H1 (cell line): Measurements from ENCODE around the gene PARM1. TPM values are rescaled to one million over a fixed set of nuclear protein-coding genes. Genes with fewer than 3 reads are reported as not detected.

Experiments used
- CEBPB ChIP-seq: IDR thresholded peaks from 2 replicates; pipeline ENCODE4 v1.6.1; 2012; ENCODE audit warnings: low read depth, low read length
- GTF2F1 ChIP-seq: IDR thresholded peaks from 2 replicates; pipeline ENCODE4 v1.6.1; 2012; ENCODE audit warnings: low read depth, low read length, improper control_type of control experiment, borderline replicate concordance
- JUN ChIP-seq: IDR thresholded peaks from 2 replicates; pipeline ENCODE4 v1.6.1; 2011; ENCODE audit warnings: low read depth, mild to moderate bottlenecking, improper control_type of control experiment, low read length
- JUND ChIP-seq: IDR thresholded peaks from 2 replicates; pipeline ENCODE4 v1.6.1; 2011; ENCODE audit warnings: mild to moderate bottlenecking, improper control_type of control experiment, low read length
- RBBP5 ChIP-seq: IDR thresholded peaks from 2 replicates; pipeline ENCODE4 v1.7.1; 2012; ENCODE audit warnings: low read depth, mild to moderate bottlenecking, inconsistent platforms, low read length, moderate library complexity, borderline replicate concordance
- SAP30 ChIP-seq: fragments of 300-600 bp; sonication (generic); IDR thresholded peaks from 2 replicates; pipeline ENCODE4 v1.7.1; 2012; ENCODE audit warnings: low read length, moderate library complexity, mild to moderate bottlenecking, inconsistent platforms; ENCODE audit not compliant: insufficient read depth, insufficient replicate concordance
- SIX5 ChIP-seq: IDR thresholded peaks from 2 replicates; pipeline ENCODE4 v1.6.1; 2011; ENCODE audit warnings: mild to moderate bottlenecking, low read depth, low read length
- SP1 ChIP-seq: IDR thresholded peaks from 2 replicates; pipeline ENCODE4 v1.6.1; 2011; ENCODE audit warnings: low read depth, low read length
- TBP ChIP-seq: IDR thresholded peaks from 2 replicates; pipeline ENCODE4 v1.6.1; 2011; ENCODE audit warnings: low read depth, low read length, improper control_type of control experiment
- YY1 ChIP-seq: IDR thresholded peaks from 2 replicates; pipeline ENCODE4 v1.6.1; 2011; ENCODE audit warnings: low read depth, mild to moderate bottlenecking, low read length
- ZNF274 ChIP-seq: IDR thresholded peaks from 2 replicates; pipeline ENCODE4 v1.7.0; 2012; ENCODE audit warnings: low read length, borderline replicate concordance; ENCODE audit errors: extremely low read depth
- polyA plus RNA-seq, 7 experiments: library from polyadenylated mRNA; depleted of rRNA in 3 of 7; stranded (reverse) in 5 of 7; unstranded in 2 of 7; fragments of >200 nt in 5 of 7; fragments of 200-250 nt in 2 of 7; gene quantifications; 1 replicate in 5 of 7; 2 replicates in 1 of 7; 4 replicates in 1 of 7; pipeline versions ENCODE4 v1.2.1 to v1.2.3, GENCODE V29; 2011 to 2013; ENCODE audit warnings: missing spikeins in 2 of 7, mixed read lengths in 2 of 7
- total RNA-seq: library from RNA; stranded (reverse); fragmentation: NEBNext Ultra II Directional; extraction: Animal tissue kit (Norgen Biotek cat#: 25700); gene quantifications from 2 replicates; pipeline ENCODE4 v1.2.1, GENCODE V29; 2021
- TF ChIP-seq, protein P1 (sequence below): fragments of 300-600 bp; sonication (generic); IDR thresholded peaks from 2 replicates; pipeline ENCODE4 v1.7.1; 2012; ENCODE audit warnings: low read length, moderate library complexity, mild to moderate bottlenecking, inconsistent platforms; ENCODE audit not compliant: insufficient replicate concordance

PARM1 gene
- total and polyA plus RNA-seq, 2 of the 8 experiments (the other 6 are each of a cell fraction or from before 2014, with no cell fraction given) = 2.0 to 5.3 TPM

DNA sequence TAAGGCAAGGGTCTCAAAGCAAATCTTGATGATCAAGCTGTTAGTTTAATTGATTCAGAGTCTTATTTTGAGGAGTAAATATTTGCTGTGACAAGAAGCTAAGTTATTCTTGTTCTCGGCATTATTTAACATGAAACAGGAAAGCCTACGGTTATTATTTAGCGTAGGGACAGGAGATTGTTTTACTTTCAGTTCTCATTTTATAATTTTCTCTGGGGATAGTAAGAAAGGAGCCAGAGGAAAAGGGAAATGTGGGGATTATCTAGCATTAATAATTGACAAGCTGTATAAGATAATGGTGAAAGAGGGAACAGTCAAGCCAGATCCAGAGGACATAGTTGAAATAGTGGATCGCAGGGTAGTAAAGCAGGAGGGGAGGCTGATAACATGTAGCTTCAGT, 39.7 kb upstream of the PARM1 start (continued):
- TF ChIP-seq, protein P1, sequence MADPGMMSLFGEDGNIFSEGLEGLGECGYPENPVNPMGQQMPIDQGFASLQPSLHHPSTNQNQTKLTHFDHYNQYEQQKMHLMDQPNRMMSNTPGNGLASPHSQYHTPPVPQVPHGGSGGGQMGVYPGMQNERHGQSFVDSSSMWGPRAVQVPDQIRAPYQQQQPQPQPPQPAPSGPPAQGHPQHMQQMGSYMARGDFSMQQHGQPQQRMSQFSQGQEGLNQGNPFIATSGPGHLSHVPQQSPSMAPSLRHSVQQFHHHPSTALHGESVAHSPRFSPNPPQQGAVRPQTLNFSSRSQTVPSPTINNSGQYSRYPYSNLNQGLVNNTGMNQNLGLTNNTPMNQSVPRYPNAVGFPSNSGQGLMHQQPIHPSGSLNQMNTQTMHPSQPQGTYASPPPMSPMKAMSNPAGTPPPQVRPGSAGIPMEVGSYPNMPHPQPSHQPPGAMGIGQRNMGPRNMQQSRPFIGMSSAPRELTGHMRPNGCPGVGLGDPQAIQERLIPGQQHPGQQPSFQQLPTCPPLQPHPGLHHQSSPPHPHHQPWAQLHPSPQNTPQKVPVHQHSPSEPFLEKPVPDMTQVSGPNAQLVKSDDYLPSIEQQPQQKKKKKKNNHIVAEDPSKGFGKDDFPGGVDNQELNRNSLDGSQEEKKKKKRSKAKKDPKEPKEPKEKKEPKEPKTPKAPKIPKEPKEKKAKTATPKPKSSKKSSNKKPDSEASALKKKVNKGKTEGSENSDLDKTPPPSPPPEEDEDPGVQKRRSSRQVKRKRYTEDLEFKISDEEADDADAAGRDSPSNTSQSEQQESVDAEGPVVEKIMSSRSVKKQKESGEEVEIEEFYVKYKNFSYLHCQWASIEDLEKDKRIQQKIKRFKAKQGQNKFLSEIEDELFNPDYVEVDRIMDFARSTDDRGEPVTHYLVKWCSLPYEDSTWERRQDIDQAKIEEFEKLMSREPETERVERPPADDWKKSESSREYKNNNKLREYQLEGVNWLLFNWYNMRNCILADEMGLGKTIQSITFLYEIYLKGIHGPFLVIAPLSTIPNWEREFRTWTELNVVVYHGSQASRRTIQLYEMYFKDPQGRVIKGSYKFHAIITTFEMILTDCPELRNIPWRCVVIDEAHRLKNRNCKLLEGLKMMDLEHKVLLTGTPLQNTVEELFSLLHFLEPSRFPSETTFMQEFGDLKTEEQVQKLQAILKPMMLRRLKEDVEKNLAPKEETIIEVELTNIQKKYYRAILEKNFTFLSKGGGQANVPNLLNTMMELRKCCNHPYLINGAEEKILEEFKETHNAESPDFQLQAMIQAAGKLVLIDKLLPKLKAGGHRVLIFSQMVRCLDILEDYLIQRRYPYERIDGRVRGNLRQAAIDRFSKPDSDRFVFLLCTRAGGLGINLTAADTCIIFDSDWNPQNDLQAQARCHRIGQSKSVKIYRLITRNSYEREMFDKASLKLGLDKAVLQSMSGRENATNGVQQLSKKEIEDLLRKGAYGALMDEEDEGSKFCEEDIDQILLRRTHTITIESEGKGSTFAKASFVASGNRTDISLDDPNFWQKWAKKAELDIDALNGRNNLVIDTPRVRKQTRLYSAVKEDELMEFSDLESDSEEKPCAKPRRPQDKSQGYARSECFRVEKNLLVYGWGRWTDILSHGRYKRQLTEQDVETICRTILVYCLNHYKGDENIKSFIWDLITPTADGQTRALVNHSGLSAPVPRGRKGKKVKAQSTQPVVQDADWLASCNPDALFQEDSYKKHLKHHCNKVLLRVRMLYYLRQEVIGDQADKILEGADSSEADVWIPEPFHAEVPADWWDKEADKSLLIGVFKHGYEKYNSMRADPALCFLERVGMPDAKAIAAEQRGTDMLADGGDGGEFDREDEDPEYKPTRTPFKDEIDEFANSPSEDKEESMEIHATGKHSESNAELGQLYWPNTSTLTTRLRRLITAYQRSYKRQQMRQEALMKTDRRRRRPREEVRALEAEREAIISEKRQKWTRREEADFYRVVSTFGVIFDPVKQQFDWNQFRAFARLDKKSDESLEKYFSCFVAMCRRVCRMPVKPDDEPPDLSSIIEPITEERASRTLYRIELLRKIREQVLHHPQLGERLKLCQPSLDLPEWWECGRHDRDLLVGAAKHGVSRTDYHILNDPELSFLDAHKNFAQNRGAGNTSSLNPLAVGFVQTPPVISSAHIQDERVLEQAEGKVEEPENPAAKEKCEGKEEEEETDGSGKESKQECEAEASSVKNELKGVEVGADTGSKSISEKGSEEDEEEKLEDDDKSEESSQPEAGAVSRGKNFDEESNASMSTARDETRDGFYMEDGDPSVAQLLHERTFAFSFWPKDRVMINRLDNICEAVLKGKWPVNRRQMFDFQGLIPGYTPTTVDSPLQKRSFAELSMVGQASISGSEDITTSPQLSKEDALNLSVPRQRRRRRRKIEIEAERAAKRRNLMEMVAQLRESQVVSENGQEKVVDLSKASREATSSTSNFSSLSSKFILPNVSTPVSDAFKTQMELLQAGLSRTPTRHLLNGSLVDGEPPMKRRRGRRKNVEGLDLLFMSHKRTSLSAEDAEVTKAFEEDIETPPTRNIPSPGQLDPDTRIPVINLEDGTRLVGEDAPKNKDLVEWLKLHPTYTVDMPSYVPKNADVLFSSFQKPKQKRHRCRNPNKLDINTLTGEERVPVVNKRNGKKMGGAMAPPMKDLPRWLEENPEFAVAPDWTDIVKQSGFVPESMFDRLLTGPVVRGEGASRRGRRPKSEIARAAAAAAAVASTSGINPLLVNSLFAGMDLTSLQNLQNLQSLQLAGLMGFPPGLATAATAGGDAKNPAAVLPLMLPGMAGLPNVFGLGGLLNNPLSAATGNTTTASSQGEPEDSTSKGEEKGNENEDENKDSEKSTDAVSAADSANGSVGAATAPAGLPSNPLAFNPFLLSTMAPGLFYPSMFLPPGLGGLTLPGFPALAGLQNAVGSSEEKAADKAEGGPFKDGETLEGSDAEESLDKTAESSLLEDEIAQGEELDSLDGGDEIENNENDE = no peak
- TF ChIP-seq RBBP5 = no peak
- TF ChIP-seq SAP30 = no peak
- TF ChIP-seq JUN = no peak
- no peak for TF ChIP-seq ZNF274
- TF ChIP-seq SIX5 = no peak
- TF ChIP-seq TBP = no peak
- no peak for TF ChIP-seq JUND
- no peak for TF ChIP-seq SP1
- TF ChIP-seq CEBPB = no peak
- TF ChIP-seq GTF2F1 = no peak
- no peak for TF ChIP-seq YY1
